Endothelial cell of umbilical vein (primary cell): ENCODE results near the gene FRMD4A. TPM values are rescaled to one million over a fixed set of nuclear protein-coding genes. Genes with fewer than 3 reads are reported as not detected.

Experiments
- BruUV-seq: library from RNA; stranded (reverse); fragments of 400-500 nt; replicated peaks from 2 replicates; lab custom pipeline; 2021; lab: Mats Ljungman, UMichigan
- CTCF ChIA-PET: fragments of 300-600, 350-600 bp; sonication (Branson Sonifier 250); formaldehyde crosslinking; loops from one replicate; lab custom pipeline; 2021; ENCODE audit warnings: antibody characterized with exemption, inconsistent platforms; lab: Charles Lee
- POLR2A ChIA-PET: fragments of 300-600, 350-600 bp; sonication (Branson Sonifier 250); formaldehyde crosslinking; loops from one replicate; lab custom pipeline; 2021; ENCODE audit warnings: antibody characterized with exemption, inconsistent platforms; lab: Charles Lee
- DNase-seq: peaks from one replicate; pipeline ENCODE4 v3.0.0-alpha.2; 2011; ENCODE audit warnings: low read depth, low spot score
- FAIRE-seq: peaks from 2 replicates; lab custom pipeline; 2011; peaks lifted over from hg19 to GRCh38; lab: Jason Lieb, UNC
- H2AFZ ChIP-seq: 2 replicates; pipeline ENCODE4 v1.6.0; 2012; ENCODE audit warnings: low read depth, low read length, control low read depth, inconsistent platforms
- H3K27ac ChIP-seq: 2 replicates; pipeline ENCODE4 v1.5.1; 2011; ENCODE audit warnings: low read depth, mild to moderate bottlenecking, control low read depth, low read length, moderate library complexity; ENCODE audit not compliant: insufficient read depth
- H3K27me3 ChIP-seq, 2 experiments: 2 replicates each; pipeline versions ENCODE4 v1.6.0 to v1.6.1; 2011; ENCODE audit warnings: low read length in 2 of 2, mixed read lengths in 1 of 2; ENCODE audit not compliant: control insufficient read depth in 2 of 2, insufficient read depth in 2 of 2
- H3K36me3 ChIP-seq, 2 experiments: 2 replicates in 1 of 2; 3 replicates in 1 of 2; pipeline ENCODE4 v1.5.1; 2011; ENCODE audit warnings: low read length in 2 of 2, mild to moderate bottlenecking in 1 of 2, moderate library complexity in 1 of 2; ENCODE audit not compliant: control insufficient read depth in 2 of 2, insufficient read depth in 2 of 2; ENCODE audit errors: extremely low read depth in 1 of 2
- H3K4me1 ChIP-seq: 3 replicates; pipeline ENCODE4 v1.5.1; 2011; ENCODE audit warnings: mild to moderate bottlenecking, low read length; ENCODE audit not compliant: control insufficient read depth, insufficient read depth; ENCODE audit errors: extremely low read depth
- H3K4me2 ChIP-seq: 2 replicates; pipeline ENCODE4 v1.6.1; 2011; ENCODE audit warnings: low read length, control low read depth, mixed read lengths; ENCODE audit not compliant: insufficient read depth
- H3K4me3 ChIP-seq, 3 experiments: fragments of 200-600 bp in 1 of 3; sonication (generic), shearing (Covaris generic) in 1 of 3; replicated peaks in 1 of 3; 2 replicates each; pipeline ENCODE4 v1.5.1; 2011 to 2016; ENCODE audit warnings: control low read depth in 3 of 3, low read length in 3 of 3, mild to moderate bottlenecking in 2 of 3, inconsistent platforms in 1 of 3, low read depth in 1 of 3, moderate library complexity in 1 of 3; ENCODE audit not compliant: insufficient read depth in 1 of 3
- H3K79me2 ChIP-seq: 2 replicates; pipeline ENCODE4 v1.6.0; 2012; ENCODE audit warnings: low read length, inconsistent platforms; ENCODE audit not compliant: control insufficient read depth, insufficient read depth
- H3K9ac ChIP-seq: replicated peaks from 2 replicates; pipeline ENCODE3; 2011; ENCODE audit warnings: low read length, control low read depth; ENCODE audit not compliant: insufficient read depth; ENCODE audit errors: extremely low read depth
- H3K9me1 ChIP-seq: replicated peaks from 3 replicates; pipeline ENCODE4 v1.6.0; 2011; ENCODE audit warnings: mild to moderate bottlenecking, low read length; ENCODE audit not compliant: control insufficient read depth, insufficient read depth; ENCODE audit errors: extremely low read depth
- H3K9me3 ChIP-seq: replicated peaks from 2 replicates; pipeline ENCODE4 v1.5.1; 2012; ENCODE audit warnings: low read length, inconsistent platforms; ENCODE audit not compliant: control insufficient read depth, insufficient read depth
- H4K20me1 ChIP-seq: replicated peaks from 2 replicates; pipeline ENCODE3; 2011; ENCODE audit warnings: mild to moderate bottlenecking, low read length; ENCODE audit not compliant: control insufficient read depth, insufficient read depth; ENCODE audit errors: extremely low read depth
- FOS ChIP-seq: IDR thresholded peaks from 2 replicates; pipeline ENCODE4 v1.6.1; 2011; ENCODE audit warnings: mild to moderate bottlenecking, low read length, moderate library complexity, borderline replicate concordance; ENCODE audit not compliant: insufficient read depth
- MAX ChIP-seq: IDR thresholded peaks from 2 replicates; pipeline ENCODE4 v1.6.1; 2011; ENCODE audit not compliant: insufficient read depth, insufficient read length
- dilution Hi-C: fragments of 300-500 bp; cut with MboI; formaldehyde crosslinking; loops from one replicate; pipeline ENCODE4 v1.15.0; 2019; ENCODE audit warnings: low sequenced_read_pairs; ENCODE audit not compliant: extremely low pct_ligation_motif_present
- intact Hi-C: fragments of 100-400 bp; cut with micrococcal nuclease; formaldehyde crosslinking; loops from one replicate; pipeline ENCODE4 v1.10.0; 2022
- polyA plus RNA-seq, 4 experiments: library from polyadenylated mRNA; depleted of rRNA in 3 of 4; stranded (reverse) in 3 of 4; unstranded in 1 of 4; fragments of >200 nt; gene quantifications; 2 replicates each; pipeline versions ENCODE4 v1.2.1 to v1.2.3, GENCODE V29; 2011 to 2012; ENCODE audit warnings: missing spikeins in 1 of 4
- total RNA-seq: library from RNA; stranded (reverse); gene quantifications from 2 replicates; pipeline ENCODE4 v1.2.3, GENCODE V29; 2021

Gene FRMD4A
- total and polyA plus RNA-seq, 2 donors (not counting 3 experiments of a cell fraction or from before 2014, with no cell fraction given): 123 to 148 TPM

DNA sequence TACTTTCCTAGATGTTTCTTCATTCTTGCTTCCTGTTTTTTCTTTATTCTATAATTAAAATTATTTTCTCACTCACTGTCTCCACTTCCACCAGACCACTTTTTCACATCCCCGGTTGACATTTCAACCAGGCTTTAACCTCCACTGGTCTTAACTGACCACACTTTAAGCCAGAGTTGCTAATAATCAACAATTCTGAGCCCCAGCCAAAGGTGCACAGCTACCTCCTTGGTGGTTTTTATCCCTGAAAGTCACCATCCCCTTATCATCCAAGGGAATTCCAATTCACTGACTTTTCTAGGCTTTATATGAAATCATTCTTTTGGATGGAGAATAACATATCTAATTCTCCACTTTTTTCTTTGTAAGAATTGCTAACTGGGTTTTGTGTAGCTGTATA is 138.9 kb downstream of the FRMD4A start:
- Histone ChIP-seq H3K79me2 (no peaks in the 10 kb centered on the region), H3K9me3 (no peaks in the 10 kb centered on the region), H3K4me2 (no peak overlapping the region), H3K27me3 (peaks cover 20 to 47% of the 10 kb centered on the region in 2 experiments), H2AFZ (no peak overlapping the region), H3K36me3 (no peaks in the 10 kb centered on the region), H3K4me1 (no peaks in the 10 kb centered on the region), H3K27ac (no peak overlapping the region), H4K20me1 (no peaks in the 10 kb centered on the region), H3K4me3 (no peak overlapping the region), H3K9me1 (no peaks in the 10 kb centered on the region), H3K9ac (no peak overlapping the region)
- dilution Hi-C loops (no loop called here), intact Hi-C loops (no loop called here)
- TF ChIP-seq MAX (no peak), FOS (no peak)
- BruUV-seq: no TSS peak
- ChIA-PET POLR2A (no interaction called here), CTCF (interaction anchor here (1.0 to 1.4 kb wide), 3 partner anchors 9 to 287 kb away, joined by 3 to 4 read pairs (median 3); no protein-coding TSS in a partner anchor)
- FAIRE-seq: no peak
- DNase-seq: no peak

GRCh38 chr10:14191407-14191806 is 139.3 kb downstream of the FRMD4A start:
- intact Hi-C loops: no loop called here
- dilution Hi-C loops: no loop called here
- H3K9me3 ChIP-seq: no peaks in the 10 kb centered on the region
- H3K9ac ChIP-seq: no peak overlapping the region
- no peak overlapping the region for H3K27ac ChIP-seq
- CTCF ChIA-PET: interaction anchor here (1.0 to 1.4 kb wide), 2 partner anchors 9 to 11 kb away, joined by 3 to 4 read pairs; no protein-coding TSS in a partner anchor
- peaks cover 20 to 47% of the 10 kb centered on the region in 2 experiments for H3K27me3 ChIP-seq
- no peaks in the 10 kb centered on the region for H3K36me3 ChIP-seq
- H4K20me1 ChIP-seq: no peaks in the 10 kb centered on the region
- no peak for TF ChIP-seq FOS
- H3K9me1 ChIP-seq: no peaks in the 10 kb centered on the region
- no peak overlapping the region for H2AFZ ChIP-seq
- no peak overlapping the region for H3K4me3 ChIP-seq
- no peak overlapping the region for H3K4me2 ChIP-seq
- POLR2A ChIA-PET: no interaction called here
- no TSS peak for BruUV-seq
- no peaks in the 10 kb centered on the region for H3K79me2 ChIP-seq
- FAIRE-seq (no peak), DNase-seq (no peak)
- H3K4me1 ChIP-seq: no peaks in the 10 kb centered on the region
